ENCODE measurements around the gene TBC1D4.

TBC1D4 gene

DNA sequence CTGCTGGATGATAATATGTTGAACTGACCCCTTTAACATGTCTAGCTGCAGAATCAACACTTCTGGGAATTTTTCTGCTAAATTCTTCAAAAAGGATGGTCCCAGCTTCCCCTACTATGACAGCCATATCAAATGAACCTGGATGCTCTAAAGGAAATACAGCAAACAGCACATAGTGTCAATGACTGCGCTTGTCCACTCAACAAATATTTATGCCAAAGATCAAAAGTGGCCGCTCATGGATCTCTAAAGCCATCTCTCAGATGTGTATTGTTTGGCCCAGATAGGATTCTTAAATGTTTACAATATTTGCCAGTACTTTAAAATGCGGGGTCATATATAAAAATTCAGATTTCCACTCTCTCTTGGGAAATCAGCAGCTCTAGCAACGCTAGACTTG is 3.3 kb downstream of the TBC1D4 start:
- H3K4me3 ChIP-seq (ENCODE audit: low read length) = no peak overlapping the region
- TF ChIP-seq CTCF (IDR thresholded peaks at IDR 0.05; ENCODE audit: insufficient read depth, low read depth, low read length, missing control alignments) = no peak
- DNase-seq (ENCODE audit: low read depth) = no peak

- no peak for DNase-seq (ENCODE audit: low read depth)
- TF ChIP-seq CTCF (IDR thresholded peaks at IDR 0.05; ENCODE audit: insufficient read depth, low read depth, low read length, missing control alignments) = no peak
- no peak overlapping the region for H3K4me3 ChIP-seq (ENCODE audit: low read length)
Measured at GRCh38 chr13:75474956-75475355, 7.0 kb downstream of the TBC1D4 start.

DNA sequence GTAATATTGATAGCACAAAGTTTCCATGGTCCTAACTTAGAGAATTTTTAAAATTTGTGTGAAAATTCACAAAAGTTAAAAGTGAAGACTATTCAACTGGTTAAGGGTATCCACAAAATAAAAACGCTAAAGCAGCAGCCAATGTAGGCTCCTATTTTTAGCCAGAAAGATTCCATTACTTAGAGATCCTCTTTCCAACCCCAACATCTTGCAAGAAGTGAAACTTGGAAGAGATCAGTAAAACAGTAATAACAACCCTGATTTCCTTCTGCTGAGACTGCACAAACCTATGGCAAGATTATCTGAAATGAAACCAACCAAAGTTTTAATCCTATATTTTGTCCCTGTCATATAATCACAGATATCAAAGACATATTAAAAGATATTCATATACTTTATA is 8.5 kb downstream of the TBC1D4 start:
- no peak for TF ChIP-seq CTCF (IDR thresholded peaks at IDR 0.05; ENCODE audit: insufficient read depth, low read depth, low read length, missing control alignments)
- no peak for DNase-seq (ENCODE audit: low read depth)
- no peak overlapping the region for H3K4me3 ChIP-seq (ENCODE audit: low read length)

GRCh38 chr13:75470676-75471075 is 11.3 kb downstream of the TBC1D4 start:
- TF ChIP-seq CTCF (IDR thresholded peaks at IDR 0.05; ENCODE audit: insufficient read depth, low read depth, low read length, missing control alignments) = no peak
- H3K4me3 ChIP-seq (ENCODE audit: low read length) = no peak overlapping the region
- DNase-seq (ENCODE audit: low read depth) = no peak

- DNase-seq (ENCODE audit: low read depth) = no peak
- no peak overlapping the region for H3K4me3 ChIP-seq (ENCODE audit: low read length)
- TF ChIP-seq CTCF (IDR thresholded peaks at IDR 0.05; ENCODE audit: insufficient read depth, low read depth, low read length, missing control alignments) = no peak
Measured at GRCh38 chr13:75469047-75469446, 12.9 kb downstream of the TBC1D4 start.

- no peak for TF ChIP-seq CTCF (IDR thresholded peaks at IDR 0.05; ENCODE audit: insufficient read depth, low read depth, low read length, missing control alignments)
- no peak overlapping the region for H3K4me3 ChIP-seq (ENCODE audit: low read length)
- DNase-seq (ENCODE audit: low read depth) = no peak
Measured at GRCh38 chr13:75468602-75469001, 13.4 kb downstream of the TBC1D4 start.

DNA sequence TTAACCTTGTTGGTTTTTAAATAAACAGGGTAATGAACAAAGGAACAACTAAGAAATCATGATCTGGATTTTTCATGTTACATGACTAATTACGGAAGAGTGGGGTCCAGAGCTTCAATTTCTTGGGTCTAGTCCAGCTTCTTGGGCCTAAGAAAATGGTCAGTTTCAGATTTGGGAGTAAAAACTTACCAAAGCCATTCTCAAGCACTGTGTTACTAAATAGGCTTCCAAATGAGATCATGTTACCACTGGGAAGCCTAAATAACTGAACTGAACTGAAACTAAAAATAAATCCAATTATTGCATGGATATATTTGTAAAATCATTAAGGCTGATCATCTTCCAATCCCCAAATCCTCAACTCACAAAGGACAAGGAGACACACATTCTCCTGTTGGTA is 13.9 kb downstream of the TBC1D4 start:
- DNase-seq (ENCODE audit: low read depth) = no peak
- no peak overlapping the region for H3K4me3 ChIP-seq (ENCODE audit: low read length)
- TF ChIP-seq CTCF (IDR thresholded peaks at IDR 0.05; ENCODE audit: insufficient read depth, low read depth, low read length, missing control alignments) = no peak
